NB4 (cell line): Measurements from ENCODE around the gene GNB5.

Source experiments
- DNase-seq: peaks from one replicate; pipeline ENCODE4 v3.0.0; 2010; ENCODE audit warnings: low read depth
- H3K4me3 ChIP-seq: one replicate; pipeline ENCODE4 v1.5.1; 2011; ENCODE audit warnings: mild to moderate bottlenecking, low read depth, low read length, moderate library complexity
- CTCF ChIP-seq: IDR thresholded peaks from one replicate; pipeline ENCODE4 v1.5.1; 2012; ENCODE audit warnings: low read depth, low read length
- MAX ChIP-seq: IDR thresholded peaks from 2 replicates; pipeline ENCODE4 v1.6.1; 2011; ENCODE audit warnings: low read depth, low read length
- MYC ChIP-seq: IDR thresholded peaks from 2 replicates; pipeline ENCODE4 v1.6.1; 2011; ENCODE audit warnings: low read depth, low read length
- POLR2A ChIP-seq: IDR thresholded peaks from 2 replicates; pipeline ENCODE4 v1.6.1; 2011; ENCODE audit warnings: mild to moderate bottlenecking; ENCODE audit not compliant: insufficient read length; ENCODE audit errors: extremely low read depth

GNB5 gene

GRCh38 chr15:52095597-52096262 lies 95.5 kb downstream of the GNB5 start:
- no peak for TF ChIP-seq MAX
- TF ChIP-seq MYC: no peak
- no peak for TF ChIP-seq POLR2A
- no peak for TF ChIP-seq CTCF
- H3K4me3 ChIP-seq: no peak overlapping the region
- DNase-seq: peak; percentile 80

DNA sequence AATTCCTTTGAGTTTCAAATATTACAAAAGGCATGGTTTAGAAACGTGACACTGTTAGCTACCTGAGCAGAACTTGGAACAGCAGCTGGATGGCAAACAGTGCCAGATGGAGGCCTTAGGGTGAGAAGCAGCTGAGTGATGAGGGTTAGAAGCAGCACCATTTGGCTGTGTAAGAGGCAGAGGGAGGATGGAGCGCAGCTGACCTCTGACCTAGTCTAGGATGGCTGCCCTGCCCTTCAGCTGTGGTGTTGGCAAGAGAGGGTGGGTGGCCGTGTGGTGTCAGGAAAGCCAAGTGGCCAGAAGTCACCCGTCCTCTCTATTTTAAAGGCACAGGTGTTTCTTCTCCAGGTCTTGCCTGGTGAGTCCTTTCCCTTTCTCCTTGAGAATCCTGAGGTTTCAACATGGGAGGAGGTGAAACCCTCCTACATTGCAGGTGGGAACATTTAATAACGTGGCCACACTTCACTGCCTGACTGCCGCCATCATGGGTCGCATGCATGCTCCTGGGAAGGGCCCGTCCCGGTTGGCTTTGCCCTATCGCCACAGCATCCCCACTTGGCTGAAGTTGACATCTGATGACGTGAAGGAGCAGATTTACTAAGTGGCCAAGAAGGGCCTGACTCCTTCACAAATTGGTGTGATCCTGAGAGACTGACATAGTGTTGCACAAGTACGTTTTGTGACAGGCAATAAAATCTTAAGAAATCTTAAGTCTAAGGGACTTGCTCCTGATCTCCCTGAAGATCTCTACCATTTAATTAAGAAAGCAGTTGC lies 96.2 kb downstream of the GNB5 start:
- no peak overlapping the region for H3K4me3 ChIP-seq
- DNase-seq: peak; percentile 67
- no peak for TF ChIP-seq POLR2A
- TF ChIP-seq MAX: no peak
- TF ChIP-seq CTCF: no peak
- no peak for TF ChIP-seq MYC

DNA sequence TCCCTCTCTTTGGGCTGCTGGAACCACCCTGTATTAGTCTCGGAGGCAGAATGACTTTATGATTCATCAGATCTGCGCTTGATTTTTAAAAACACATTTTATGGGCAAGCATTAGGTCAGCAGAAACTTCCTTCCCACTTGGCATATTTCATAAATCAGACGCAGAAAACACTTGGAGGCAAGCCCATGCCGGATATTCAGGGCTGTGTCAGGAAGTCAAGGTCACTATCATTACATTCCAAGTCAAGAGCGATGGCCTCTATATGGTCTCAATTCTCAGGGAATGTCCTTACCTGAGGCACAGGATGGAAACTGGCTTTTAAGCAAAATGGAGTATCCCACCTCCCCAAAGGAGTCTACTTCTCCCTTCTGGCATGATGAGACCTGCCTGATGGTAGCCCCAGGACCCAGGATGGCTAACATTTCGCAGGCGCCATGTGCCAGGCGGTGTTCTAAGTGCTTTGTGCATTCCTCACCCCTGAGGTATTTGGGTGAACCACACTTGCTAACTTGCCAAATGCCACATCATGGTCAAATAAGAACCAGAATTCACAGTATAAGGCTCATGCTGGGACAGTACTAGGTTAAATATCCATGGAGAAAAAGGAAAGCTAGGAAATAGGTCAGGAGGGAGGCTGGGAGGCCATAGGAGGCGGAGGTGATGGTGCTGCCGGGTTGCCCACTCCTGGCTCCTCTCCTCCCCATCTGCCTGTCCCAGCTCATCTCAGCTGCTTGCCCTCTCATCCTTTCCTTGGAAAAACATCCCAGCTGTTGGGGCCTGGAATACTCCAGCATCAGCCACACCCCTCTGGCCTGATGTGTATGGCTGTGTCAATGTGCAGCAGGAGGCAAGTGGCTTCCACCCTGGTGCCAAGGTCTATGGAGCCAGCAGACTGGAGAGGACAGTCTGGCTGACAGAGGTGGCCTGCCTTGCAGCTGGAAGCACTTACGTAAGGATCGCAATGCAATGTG lies 97.4 kb downstream of the GNB5 start:
- DNase-seq: no peak
- H3K4me3 ChIP-seq: no peak overlapping the region
- TF ChIP-seq MYC (no peak), CTCF (no peak), MAX (no peak), POLR2A (no peak)

- TF ChIP-seq POLR2A (no peak), CTCF (no peak), MAX (no peak), MYC (no peak)
- no peak for DNase-seq
- no peak overlapping the region for H3K4me3 ChIP-seq
These were observed 98.0 kb downstream of the GNB5 start for GRCh38 chr15:52093167-52093538.

- no peak overlapping the region for H3K4me3 ChIP-seq
- DNase-seq: no peak
- TF ChIP-seq CTCF (no peak), MAX (no peak), MYC (no peak), POLR2A (no peak)
These were observed 101.0 kb downstream of the GNB5 start for GRCh38 chr15:52090193-52090592.
